ENCODE data around the gene ABLIM2.
A peak's percentile ranks its signal among the peaks of the same experiment; 100 is the strongest.

Gene ABLIM2

DNA sequence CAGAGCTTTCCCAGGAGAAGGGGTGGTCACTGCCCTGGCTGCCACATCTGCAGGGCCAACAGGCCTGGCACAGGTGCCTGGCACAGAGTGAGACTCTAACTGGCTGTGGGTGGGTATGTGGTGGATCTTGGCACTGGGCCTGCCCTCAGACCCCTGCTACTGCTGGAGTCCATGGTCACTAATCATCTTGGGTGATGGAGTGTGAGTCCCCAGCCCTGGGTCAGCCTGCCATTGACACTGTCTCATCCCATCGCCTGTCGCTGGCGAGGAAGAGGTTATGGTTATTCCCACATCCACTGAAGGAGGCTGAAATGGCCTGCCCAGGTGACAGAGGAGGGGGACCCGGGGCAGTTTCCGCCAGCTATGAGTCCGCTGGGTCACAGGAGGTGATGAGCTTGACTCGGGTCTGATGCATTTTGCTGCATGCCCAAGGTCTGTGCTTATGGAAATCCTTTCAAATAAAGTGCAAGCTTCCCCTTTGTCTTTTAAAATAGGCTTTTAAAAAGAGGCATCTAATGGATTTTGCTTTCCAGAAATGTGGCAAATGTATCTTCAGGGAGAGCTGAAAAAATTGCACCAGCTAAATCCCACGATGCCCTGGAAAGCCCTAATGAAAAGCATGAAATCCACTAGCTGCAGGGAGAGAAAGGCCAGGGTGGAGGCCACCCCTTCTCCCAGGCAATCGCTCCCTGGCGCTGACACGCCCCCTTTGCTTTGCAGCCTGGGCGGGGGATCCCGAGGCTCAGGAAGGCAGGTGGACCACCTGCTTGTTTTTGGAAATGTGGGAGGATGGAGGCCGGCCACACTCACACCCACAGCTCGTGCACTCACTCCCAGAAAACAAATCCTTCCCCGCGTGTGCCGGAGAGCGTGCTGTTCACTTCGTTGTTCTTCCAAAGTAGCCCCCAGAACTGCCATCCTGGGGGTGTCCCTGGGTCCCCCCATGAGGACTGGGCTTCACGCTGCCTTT lies 54.9 kb downstream of the ABLIM2 start:
- peaks cover 42% of the 10 kb centered on the region for H3K27me3 ChIP-seq (replicated peaks; ENCODE audit: control insufficient read depth, insufficient read depth, low read length)
- DNase-seq (ENCODE audit: low read depth) = no peak
- no peaks in the 10 kb centered on the region for H3K36me3 ChIP-seq (ENCODE audit: control insufficient read depth, insufficient read depth, low read length, severe bottlenecking)
- no peak overlapping the region for H3K4me3 ChIP-seq (ENCODE audit: low read length)
- H3K9me3 ChIP-seq (ENCODE audit: control insufficient read depth, low read length) = peaks cover 8% of the 10 kb centered on the region
- no peak overlapping the region for H3K9ac ChIP-seq (ENCODE audit: low read length)
- H3K4me1 ChIP-seq (ENCODE audit: control insufficient read depth, insufficient read depth, low read length) = peaks cover 29% of the 10 kb centered on the region

DNA sequence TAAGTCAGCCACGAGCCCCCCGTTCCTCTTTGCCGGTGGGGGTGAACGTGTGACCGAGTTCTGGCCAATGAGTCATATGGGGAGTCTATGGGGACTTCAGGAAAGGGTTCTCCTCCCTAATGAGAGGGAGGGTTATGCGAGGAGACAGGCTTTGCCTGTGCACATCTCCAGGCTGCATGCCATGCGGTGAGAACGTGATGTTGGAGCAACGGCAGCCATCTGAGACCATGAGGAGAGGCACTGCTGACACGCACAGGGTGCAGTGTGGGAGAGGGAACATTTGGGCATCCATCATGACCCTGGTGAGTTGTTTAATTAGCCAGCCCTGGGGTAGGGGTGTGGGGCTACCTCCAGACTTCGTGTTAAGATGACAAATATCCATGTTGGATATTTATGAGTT lies 55.8 kb downstream of the ABLIM2 start:
- Histone ChIP-seq H3K9ac (ENCODE audit: low read length) (no peak overlapping the region), H3K36me3 (ENCODE audit: control insufficient read depth, insufficient read depth, low read length, severe bottlenecking) (no peaks in the 10 kb centered on the region), H3K4me3 (ENCODE audit: low read length) (no peak overlapping the region), H3K27me3 (replicated peaks; ENCODE audit: control insufficient read depth, insufficient read depth, low read length) (peaks cover 34% of the 10 kb centered on the region), H3K9me3 (ENCODE audit: control insufficient read depth, low read length) (peaks cover 8% of the 10 kb centered on the region), H3K4me1 (ENCODE audit: control insufficient read depth, insufficient read depth, low read length) (peaks cover 35% of the 10 kb centered on the region)
- no peak for DNase-seq (ENCODE audit: low read depth)

DNA sequence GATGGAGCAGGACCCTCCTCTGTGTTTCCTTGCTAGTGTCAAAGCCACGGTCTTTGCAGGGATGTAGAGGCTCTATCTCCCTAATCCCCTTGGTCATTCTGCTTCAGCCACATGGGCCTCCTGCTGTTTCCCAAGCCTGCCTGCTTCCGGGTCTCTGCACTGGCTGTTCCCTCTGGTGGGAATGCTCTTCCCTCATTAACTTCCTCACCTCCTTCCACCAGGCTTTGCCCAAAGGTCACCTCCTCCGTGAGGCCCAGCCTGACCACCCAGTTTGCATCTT lies 56.6 kb downstream of the ABLIM2 start:
- no peaks in the 10 kb centered on the region for H3K36me3 ChIP-seq (ENCODE audit: control insufficient read depth, insufficient read depth, low read length, severe bottlenecking)
- H3K4me3 ChIP-seq (ENCODE audit: low read length) = no peak overlapping the region
- DNase-seq (ENCODE audit: low read depth) = no peak
- H3K4me1 ChIP-seq (ENCODE audit: control insufficient read depth, insufficient read depth, low read length) = peaks cover 41% of the 10 kb centered on the region
- peaks cover 26% of the 10 kb centered on the region for H3K27me3 ChIP-seq (replicated peaks; ENCODE audit: control insufficient read depth, insufficient read depth, low read length)
- peaks cover 3% of the 10 kb centered on the region for H3K9me3 ChIP-seq (ENCODE audit: control insufficient read depth, low read length)
- no peak overlapping the region for H3K9ac ChIP-seq (ENCODE audit: low read length)

DNA sequence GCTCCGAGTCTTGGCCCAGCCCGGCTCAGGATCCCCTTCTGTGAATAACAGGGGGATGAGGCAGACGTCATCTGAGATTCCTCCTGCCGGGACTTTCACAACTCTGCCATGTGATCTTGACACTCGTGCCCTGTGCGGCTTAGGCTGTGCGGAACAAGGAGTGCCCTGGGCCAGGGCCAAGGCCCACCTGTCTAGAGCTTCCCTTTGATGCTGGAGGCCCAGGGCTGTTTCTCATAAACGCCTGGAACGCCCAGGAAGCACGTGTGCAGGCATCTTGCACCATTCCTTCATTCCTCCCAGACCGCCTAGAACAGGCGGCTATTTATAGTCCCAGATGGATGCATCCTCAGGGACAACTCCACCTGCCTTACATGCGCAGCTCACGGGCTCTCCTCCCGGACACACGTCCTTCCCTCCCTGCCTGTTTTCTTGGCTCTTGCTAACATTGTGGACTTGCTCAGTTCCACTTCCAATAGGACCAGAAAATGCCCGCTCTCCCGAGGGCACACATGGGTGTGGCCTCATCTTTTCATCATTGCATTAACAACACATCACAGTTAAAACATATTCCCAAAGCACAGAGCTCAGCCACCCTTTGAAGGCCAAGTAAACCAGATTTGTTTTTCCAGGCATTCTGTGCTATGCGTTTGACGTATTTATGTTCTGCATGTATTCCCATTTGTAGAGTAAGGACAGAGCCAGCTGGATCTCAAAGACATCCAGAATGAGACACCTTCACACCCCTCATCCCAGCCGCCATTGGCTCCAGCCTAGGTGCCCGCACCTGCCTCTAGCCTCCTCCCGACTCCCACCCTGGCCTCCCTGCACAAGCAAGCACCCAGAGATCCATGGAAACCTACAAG lies 57.2 kb downstream of the ABLIM2 start:
- peaks cover 41% of the 10 kb centered on the region for H3K4me1 ChIP-seq (ENCODE audit: control insufficient read depth, insufficient read depth, low read length)
- H3K9me3 ChIP-seq (ENCODE audit: control insufficient read depth, low read length) = peaks cover 3% of the 10 kb centered on the region
- H3K27me3 ChIP-seq (replicated peaks; ENCODE audit: control insufficient read depth, insufficient read depth, low read length) = peaks cover 21% of the 10 kb centered on the region
- no peaks in the 10 kb centered on the region for H3K36me3 ChIP-seq (ENCODE audit: control insufficient read depth, insufficient read depth, low read length, severe bottlenecking)
- peak overlapping the region; percentile 75 for H3K9ac ChIP-seq (ENCODE audit: low read length)
- peak; percentile 37 for DNase-seq (ENCODE audit: low read depth)
- H3K4me3 ChIP-seq (ENCODE audit: low read length) = no peak overlapping the region

DNA sequence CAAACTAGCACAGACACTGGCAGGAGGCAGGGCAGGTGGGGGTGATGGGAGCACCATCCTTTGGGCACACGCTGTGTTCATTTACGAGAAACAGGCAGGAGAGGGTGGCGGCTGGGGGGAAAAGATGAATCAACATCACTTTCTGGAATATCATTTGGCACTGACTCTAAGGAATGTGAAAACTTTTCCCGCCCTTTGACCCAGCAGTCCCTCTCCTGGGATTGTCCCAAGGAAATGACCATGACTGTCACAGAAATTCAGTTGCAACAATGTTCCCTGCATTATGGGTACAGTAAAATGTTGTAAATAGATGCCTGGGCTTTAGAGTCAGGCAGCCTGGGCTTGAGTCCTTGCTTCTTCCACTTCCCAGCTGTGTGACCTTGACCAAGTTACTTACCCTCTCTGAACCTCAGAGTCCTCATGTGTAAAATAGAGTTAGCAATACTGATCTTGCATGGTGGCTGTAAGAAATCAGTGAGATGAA lies 58.6 kb downstream of the ABLIM2 start:
- Histone ChIP-seq H3K9me3 (ENCODE audit: control insufficient read depth, low read length) (peaks cover 5% of the 10 kb centered on the region), H3K9ac (ENCODE audit: low read length) (no peak overlapping the region), H3K4me3 (ENCODE audit: low read length) (no peak overlapping the region), H3K4me1 (ENCODE audit: control insufficient read depth, insufficient read depth, low read length) (peaks cover 41% of the 10 kb centered on the region), H3K36me3 (ENCODE audit: control insufficient read depth, insufficient read depth, low read length, severe bottlenecking) (peaks cover 13% of the 10 kb centered on the region), H3K27me3 (replicated peaks; ENCODE audit: control insufficient read depth, insufficient read depth, low read length) (peaks cover 14% of the 10 kb centered on the region)
- DNase-seq (ENCODE audit: low read depth) = no peak

DNA sequence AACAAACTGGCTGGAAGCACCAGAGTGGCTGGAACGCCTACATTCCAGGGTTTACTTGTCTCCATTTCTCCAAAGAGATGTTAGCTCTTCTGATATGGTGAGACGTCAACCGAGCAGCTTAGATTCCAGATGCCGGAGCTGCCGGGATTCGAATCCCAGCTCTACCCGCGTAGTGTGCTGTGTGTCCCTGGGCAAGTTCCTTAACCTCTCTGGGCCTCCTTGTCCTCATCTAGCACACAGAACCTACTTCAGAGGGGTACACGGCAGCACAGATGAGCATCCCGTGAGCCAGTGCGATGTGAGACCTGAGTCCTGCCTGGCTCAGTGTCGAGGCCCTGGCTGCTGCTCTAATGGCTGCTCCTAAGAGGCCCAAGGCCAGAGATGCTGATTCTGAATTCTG lies 60.1 kb downstream of the ABLIM2 start:
- Histone ChIP-seq H3K4me3 (ENCODE audit: low read length) (no peak overlapping the region), H3K27me3 (replicated peaks; ENCODE audit: control insufficient read depth, insufficient read depth, low read length) (peaks cover 5% of the 10 kb centered on the region), H3K9me3 (ENCODE audit: control insufficient read depth, low read length) (peaks cover 18% of the 10 kb centered on the region), H3K36me3 (ENCODE audit: control insufficient read depth, insufficient read depth, low read length, severe bottlenecking) (peaks cover 13% of the 10 kb centered on the region), H3K4me1 (ENCODE audit: control insufficient read depth, insufficient read depth, low read length) (peaks cover 41% of the 10 kb centered on the region), H3K9ac (ENCODE audit: low read length) (no peak overlapping the region)
- no peak for DNase-seq (ENCODE audit: low read depth)

DNA sequence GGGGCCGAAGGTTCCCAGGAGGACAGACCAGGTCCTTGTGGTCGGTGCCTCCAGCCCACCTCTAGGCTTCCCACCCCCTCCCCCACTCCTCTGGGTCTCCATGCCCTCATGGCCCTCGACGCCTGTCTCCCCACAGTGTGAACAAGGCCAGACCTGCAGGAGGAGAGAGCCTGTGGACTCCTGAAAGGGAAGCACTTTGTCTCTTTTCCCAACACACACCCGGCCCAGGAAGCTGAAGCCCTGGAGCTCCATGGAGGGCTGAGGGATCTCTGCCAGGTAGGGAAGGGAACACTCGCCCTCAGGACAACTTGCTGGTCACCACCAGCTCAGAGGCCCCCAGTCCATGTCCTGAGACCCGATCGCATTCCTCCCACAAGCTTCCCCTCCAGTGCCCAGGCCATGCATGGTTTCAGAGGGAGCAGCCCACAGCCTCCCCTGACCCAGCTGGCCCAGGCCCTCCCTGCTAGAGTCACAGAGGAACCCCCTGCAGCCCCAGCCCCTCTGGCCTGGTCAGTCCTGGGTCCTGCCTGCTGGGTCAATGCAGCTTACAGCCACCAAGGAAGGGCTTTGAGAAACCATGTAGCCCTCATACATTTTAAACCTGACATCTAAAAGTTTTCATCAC lies 60.8 kb downstream of the ABLIM2 start:
- Histone ChIP-seq H3K9me3 (ENCODE audit: control insufficient read depth, low read length) (peaks cover 24% of the 10 kb centered on the region), H3K36me3 (ENCODE audit: control insufficient read depth, insufficient read depth, low read length, severe bottlenecking) (peaks cover 13% of the 10 kb centered on the region), H3K4me1 (ENCODE audit: control insufficient read depth, insufficient read depth, low read length) (peaks cover 41% of the 10 kb centered on the region), H3K9ac (ENCODE audit: low read length) (no peak overlapping the region), H3K27me3 (replicated peaks; ENCODE audit: control insufficient read depth, insufficient read depth, low read length) (no peaks in the 10 kb centered on the region), H3K4me3 (ENCODE audit: low read length) (no peak overlapping the region)
- no peak for DNase-seq (ENCODE audit: low read depth)

DNA sequence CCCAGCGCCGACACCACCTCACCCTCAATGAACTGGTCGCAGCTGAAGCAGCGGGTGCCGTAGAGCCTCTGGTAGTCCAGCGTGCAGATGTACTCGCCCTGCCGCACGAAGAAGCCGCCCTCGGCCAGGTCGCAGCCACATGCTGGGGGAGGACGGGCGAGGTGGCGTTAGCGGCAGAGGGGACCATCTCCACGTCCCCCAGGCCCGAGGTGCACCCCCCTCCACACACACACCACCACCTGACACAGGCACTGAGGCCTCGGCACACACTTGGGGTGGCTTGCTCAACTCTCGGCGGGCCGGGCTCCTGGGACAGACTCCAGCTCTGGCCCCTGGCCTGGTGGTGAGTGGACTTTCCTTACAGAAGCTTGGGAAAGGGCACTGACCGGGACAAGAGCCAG lies 61.5 kb downstream of the ABLIM2 start:
- H3K9ac ChIP-seq (ENCODE audit: low read length) = no peak overlapping the region
- H3K9me3 ChIP-seq (ENCODE audit: control insufficient read depth, low read length) = peaks cover 26% of the 10 kb centered on the region
- no peak for DNase-seq (ENCODE audit: low read depth)
- H3K27me3 ChIP-seq (replicated peaks; ENCODE audit: control insufficient read depth, insufficient read depth, low read length) = no peaks in the 10 kb centered on the region
- H3K4me3 ChIP-seq (ENCODE audit: low read length) = no peak overlapping the region
- H3K4me1 ChIP-seq (ENCODE audit: control insufficient read depth, insufficient read depth, low read length) = peaks cover 41% of the 10 kb centered on the region
- peaks cover 13% of the 10 kb centered on the region for H3K36me3 ChIP-seq (ENCODE audit: control insufficient read depth, insufficient read depth, low read length, severe bottlenecking)

DNA sequence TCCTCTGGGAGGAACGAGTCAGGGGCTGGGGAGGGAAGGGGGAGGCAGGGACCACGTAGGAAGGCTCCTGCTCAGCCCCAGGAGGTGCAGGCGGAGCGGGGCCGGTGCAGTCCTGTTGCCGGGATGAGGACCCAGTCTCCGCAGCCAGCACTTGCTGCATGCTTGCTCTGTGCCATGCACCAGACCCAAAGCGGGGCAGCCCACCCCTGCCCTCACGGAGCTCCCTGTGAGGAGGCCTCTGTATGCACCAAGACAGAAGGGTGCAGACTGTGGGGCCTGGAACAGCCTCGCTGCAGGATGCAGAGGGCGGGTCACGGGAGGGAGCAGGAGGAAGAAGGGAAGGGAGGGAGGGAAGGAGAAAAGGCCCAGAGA lies 61.9 kb downstream of the ABLIM2 start:
- H3K9me3 ChIP-seq (ENCODE audit: control insufficient read depth, low read length) = peaks cover 27% of the 10 kb centered on the region
- DNase-seq (ENCODE audit: low read depth) = no peak
- no peak overlapping the region for H3K9ac ChIP-seq (ENCODE audit: low read length)
- H3K4me1 ChIP-seq (ENCODE audit: control insufficient read depth, insufficient read depth, low read length) = peaks cover 37% of the 10 kb centered on the region
- H3K4me3 ChIP-seq (ENCODE audit: low read length) = no peak overlapping the region
- peaks cover 13% of the 10 kb centered on the region for H3K36me3 ChIP-seq (ENCODE audit: control insufficient read depth, insufficient read depth, low read length, severe bottlenecking)
- no peaks in the 10 kb centered on the region for H3K27me3 ChIP-seq (replicated peaks; ENCODE audit: control insufficient read depth, insufficient read depth, low read length)

DNA sequence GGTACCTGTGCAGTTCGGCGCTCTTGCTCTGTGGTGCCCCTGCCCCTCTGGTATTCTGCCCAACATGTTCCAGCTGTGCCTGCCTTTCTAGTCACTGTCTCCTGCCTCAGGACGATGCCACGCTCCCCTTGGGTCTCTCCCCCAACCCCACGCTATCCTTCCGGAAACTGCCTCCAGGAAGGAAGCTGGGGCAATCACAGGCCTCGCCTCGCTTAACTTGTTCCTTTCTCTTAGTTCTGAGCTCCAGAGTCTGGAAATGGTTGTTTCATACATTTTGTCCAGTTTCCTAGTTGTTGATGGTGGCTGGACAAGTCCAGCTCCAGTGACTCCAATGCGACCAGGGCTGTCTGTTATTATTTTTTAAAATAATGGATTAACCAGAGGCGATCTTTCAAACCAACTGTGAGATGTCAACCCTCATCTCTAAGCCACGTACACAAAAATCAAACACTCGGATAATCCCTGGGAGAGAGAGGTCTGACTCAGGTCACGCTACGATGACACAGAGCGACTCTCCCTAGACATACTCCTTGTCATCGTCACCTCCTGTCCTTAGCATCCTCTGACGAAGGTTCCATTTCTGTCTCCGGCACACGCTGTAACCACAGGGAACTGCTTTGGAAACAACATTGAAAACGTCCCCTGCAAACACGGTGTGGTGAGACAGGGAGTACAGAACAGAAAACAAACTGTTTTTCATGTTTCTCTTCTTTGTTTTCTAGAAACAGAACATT lies 62.5 kb downstream of the ABLIM2 start:
- no peak overlapping the region for H3K9ac ChIP-seq (ENCODE audit: low read length)
- peaks cover 27% of the 10 kb centered on the region for H3K9me3 ChIP-seq (ENCODE audit: control insufficient read depth, low read length)
- H3K36me3 ChIP-seq (ENCODE audit: control insufficient read depth, insufficient read depth, low read length, severe bottlenecking) = peaks cover 13% of the 10 kb centered on the region
- DNase-seq (ENCODE audit: low read depth) = no peak
- H3K4me3 ChIP-seq (ENCODE audit: low read length) = no peak overlapping the region
- H3K27me3 ChIP-seq (replicated peaks; ENCODE audit: control insufficient read depth, insufficient read depth, low read length) = no peaks in the 10 kb centered on the region
- peaks cover 32% of the 10 kb centered on the region for H3K4me1 ChIP-seq (ENCODE audit: control insufficient read depth, insufficient read depth, low read length)

Data from adipocyte (in vitro differentiated cells).